ENCODE measurements around the gene UROS.

UROS gene

GRCh38 chr10:125779403-125780327, 43.4 kb downstream of the UROS start:
- TF ChIP-seq ZFX (IDR thresholded peaks at IDR 0.05; ENCODE audit: borderline replicate concordance), result no peak
- TF ChIP-seq CTCF (IDR thresholded peaks at IDR 0.05), result no peak
- H3K27ac ChIP-seq, result no peak overlapping the region

GRCh38 chr10:125778556-125778955, 44.5 kb downstream of the UROS start:
- H3K27ac ChIP-seq, result no peak overlapping the region
- TF ChIP-seq ZFX (IDR thresholded peaks at IDR 0.05; ENCODE audit: borderline replicate concordance), result no peak

GRCh38 chr10:125777806-125778205, 45.3 kb downstream of the UROS start:
- no peak overlapping the region for H3K27ac ChIP-seq
- no peak for TF ChIP-seq CTCF (IDR thresholded peaks at IDR 0.05)
- no peak for TF ChIP-seq ZFX (IDR thresholded peaks at IDR 0.05; ENCODE audit: borderline replicate concordance)

- no peak for TF ChIP-seq CTCF (IDR thresholded peaks at IDR 0.05)
- no peak for TF ChIP-seq ZFX (IDR thresholded peaks at IDR 0.05; ENCODE audit: borderline replicate concordance)
- no peak within 1 kb of the TSS for H3K27ac ChIP-seq
Observed at GRCh38 chr10:125775491-125776106, 47.5 kb downstream of the UROS start, which contains the start of gene MMP21. MMP21 (minus strand) TSS chr10:125775821; CDS start chr10:125775821, 0 bp downstream.

GRCh38 chr10:125774581-125775191, 48.4 kb downstream of the UROS start:
- TF ChIP-seq ZFX (IDR thresholded peaks at IDR 0.05; ENCODE audit: borderline replicate concordance) (no peak), CTCF (IDR thresholded peaks at IDR 0.05) (no peak)
- H3K27ac ChIP-seq, result no peak overlapping the region

- TF ChIP-seq ZFX (IDR thresholded peaks at IDR 0.05; ENCODE audit: borderline replicate concordance) (no peak), CTCF (IDR thresholded peaks at IDR 0.05) (no peak)
- H3K27ac ChIP-seq, result no peak overlapping the region
Observed at GRCh38 chr10:125773687-125774543, 49.1 kb downstream of the UROS start.

GRCh38 chr10:125772864-125773180, 50.2 kb downstream of the UROS start:
- TF ChIP-seq ZFX (IDR thresholded peaks at IDR 0.05; ENCODE audit: borderline replicate concordance) (no peak), CTCF (IDR thresholded peaks at IDR 0.05) (no peak)
- no peak overlapping the region for H3K27ac ChIP-seq
